CD8-positive, alpha-beta memory T cell (primary cell): Measurements from ENCODE around the gene ASB6. TPM values are rescaled to one million over a fixed set of nuclear protein-coding genes. Genes with fewer than 3 reads are reported as not detected.

Source experiments
- CTCF ChIA-PET: fragments of 350-600 bp; sonication (Branson Sonifier 250); formaldehyde crosslinking; loops from one replicate; lab custom pipeline; 2021; ENCODE audit warnings: antibody characterized with exemption; lab: Charles Lee
- POLR2A ChIA-PET: fragments of 350-600 bp; sonication (Branson Sonifier 250); formaldehyde crosslinking; loops from one replicate; lab custom pipeline; 2021; ENCODE audit warnings: antibody characterized with exemption; lab: Charles Lee
- DNase-seq, 5 donors: peaks; one replicate each; pipeline versions ENCODE4 v3.0.0 to v3.0.0-alpha.2; 2020 to 2022; ENCODE audit warnings: mixed read lengths in 1 of 5
- H3K27ac ChIP-seq: one replicate; pipeline ENCODE4 v1.7.0; 2013; ENCODE audit warnings: low read depth, mild to moderate bottlenecking, low read length, moderate library complexity
- H3K27me3 ChIP-seq: 2 replicates; pipeline ENCODE4 v1.7.0; 2013; ENCODE audit warnings: low read length, mild to moderate bottlenecking; ENCODE audit not compliant: insufficient read depth, poor library complexity, severe bottlenecking
- H3K36me3 ChIP-seq: 2 replicates; pipeline ENCODE4 v1.7.0; 2013; ENCODE audit warnings: mild to moderate bottlenecking, low read length, moderate library complexity; ENCODE audit not compliant: insufficient read depth
- H3K4me1 ChIP-seq: 2 replicates; pipeline ENCODE4 v1.7.0; 2013; ENCODE audit warnings: mild to moderate bottlenecking, low read length, moderate library complexity; ENCODE audit not compliant: insufficient read depth
- H3K4me3 ChIP-seq: 2 replicates; pipeline ENCODE4 v1.7.0; 2013; ENCODE audit warnings: mild to moderate bottlenecking, low read length
- H3K9me3 ChIP-seq: 2 replicates; pipeline ENCODE4 v1.7.0; 2013; ENCODE audit warnings: mild to moderate bottlenecking, low read length
- H3K27ac Mint-ChIP-seq, 8 donors: one replicate each; pipeline ENCODE4 v1.8.0; 2020 to 2021; ENCODE audit warnings: mixed read lengths in 8 of 8, mild to moderate bottlenecking in 6 of 8, inconsistent platforms in 3 of 8, moderate library complexity in 3 of 8
- H3K27me3 Mint-ChIP-seq, 2 donors: one replicate each; pipeline ENCODE4 v1.8.0; 2020 to 2021; ENCODE audit warnings: mixed read lengths in 2 of 2, mild to moderate bottlenecking in 1 of 2, moderate library complexity in 1 of 2
- H3K36me3 Mint-ChIP-seq, 3 donors: one replicate each; pipeline ENCODE4 v1.8.0; 2020 to 2021; ENCODE audit warnings: mixed read lengths in 3 of 3, inconsistent platforms in 1 of 3, mild to moderate bottlenecking in 1 of 3
- H3K4me1 Mint-ChIP-seq, 3 donors: one replicate each; pipeline ENCODE4 v1.8.0; 2020 to 2021; ENCODE audit warnings: mixed read lengths in 3 of 3, inconsistent platforms in 1 of 3, mild to moderate bottlenecking in 1 of 3
- H3K4me3 Mint-ChIP-seq, 7 donors: one replicate each; pipeline ENCODE4 v1.8.0; 2020 to 2021; ENCODE audit warnings: mixed read lengths in 7 of 7, mild to moderate bottlenecking in 6 of 7, moderate library complexity in 4 of 7, inconsistent platforms in 2 of 7
- H3K9me3 Mint-ChIP-seq, 5 donors: one replicate each; pipeline ENCODE4 v1.8.0; 2020 to 2022; ENCODE audit warnings: mixed read lengths in 5 of 5, mild to moderate bottlenecking in 3 of 5, moderate library complexity in 2 of 5, inconsistent platforms in 1 of 5
- polyA plus RNA-seq: library from polyadenylated mRNA; unstranded; fragments of 300-500 nt; fragmentation: Illumina TruSeq; gene quantifications from one replicate; pipeline ENCODE4 v1.2.3, GENCODE V29; 2021
- total RNA-seq, 2 experiments: library from RNA; stranded (reverse); gene quantifications; one replicate each; pipeline ENCODE4 v1.2.3, GENCODE V29; 2021

The ASB6 gene
- total and polyA plus RNA-seq, 3 experiments from 2014 or later: 28.0 to 31.0 (median 28.3) TPM

DNA sequence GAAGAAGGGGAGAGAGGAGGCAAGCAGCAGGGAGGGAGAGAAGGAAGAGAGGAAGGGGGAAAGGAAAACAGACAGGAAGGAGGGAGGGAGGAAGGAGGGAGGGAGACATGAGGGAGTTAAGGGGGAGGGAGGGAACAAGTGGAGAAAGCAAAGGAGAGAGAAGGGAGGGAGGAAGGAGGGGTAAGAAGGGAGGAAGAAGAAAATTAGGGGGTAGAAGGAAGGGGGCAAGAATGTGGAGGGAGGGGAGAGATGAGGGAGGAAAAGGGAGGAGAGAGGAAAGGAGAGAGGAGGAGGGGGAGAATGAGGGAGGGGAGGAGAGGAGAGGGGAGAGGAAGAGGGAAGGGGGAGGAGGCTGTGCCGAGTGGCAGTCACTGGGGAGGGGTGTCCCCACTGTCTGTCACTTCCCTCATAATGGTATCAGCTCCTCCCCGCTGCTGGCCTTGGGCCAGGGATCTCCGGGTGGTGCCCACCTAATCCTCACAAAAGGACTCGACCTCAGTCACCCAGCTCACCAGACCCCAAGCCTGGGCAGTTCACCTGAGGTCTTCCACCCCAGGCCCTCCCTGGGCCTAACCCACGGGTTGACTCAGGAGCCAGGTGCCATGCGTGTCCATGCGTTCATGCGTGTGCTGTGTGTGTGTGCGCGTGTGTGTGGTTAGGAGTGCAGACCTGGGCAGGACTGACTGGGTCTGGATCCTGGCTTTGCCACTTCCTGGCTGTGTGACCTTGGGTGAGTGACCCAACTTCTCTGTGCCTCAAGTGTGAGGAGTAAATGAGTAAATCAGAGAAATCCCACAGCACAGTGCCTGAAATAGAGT, 39.1 kb downstream of the ASB6 start:
- no peak overlapping the region for H3K4me3 Mint-ChIP-seq
- H3K4me1 ChIP-seq: peaks cover 25% of the 10 kb centered on the region
- H3K9me3 Mint-ChIP-seq: no peaks in the 10 kb centered on the region
- H3K36me3 Mint-ChIP-seq: no peaks in the 10 kb centered on the region
- peak in 1 of 5 donors; percentile 59 for DNase-seq
- POLR2A ChIA-PET: no interaction called here
- H3K27me3 ChIP-seq: peaks cover 5% of the 10 kb centered on the region
- CTCF ChIA-PET: no interaction called here
- no peak overlapping the region for H3K4me3 ChIP-seq
- H3K27me3 Mint-ChIP-seq: peaks cover 5 to 6% of the 10 kb centered on the region in 2 donors
- no peak overlapping the region for H3K27ac ChIP-seq
- peak overlapping the region in 6 of 8 donors; percentile 34 to 78 (median 47) for H3K27ac Mint-ChIP-seq
- H3K9me3 ChIP-seq: no peaks in the 10 kb centered on the region
- peaks cover 32 to 49% (median 33%) of the 10 kb centered on the region in 3 donors for H3K4me1 Mint-ChIP-seq
- no peaks in the 10 kb centered on the region for H3K36me3 ChIP-seq

DNA sequence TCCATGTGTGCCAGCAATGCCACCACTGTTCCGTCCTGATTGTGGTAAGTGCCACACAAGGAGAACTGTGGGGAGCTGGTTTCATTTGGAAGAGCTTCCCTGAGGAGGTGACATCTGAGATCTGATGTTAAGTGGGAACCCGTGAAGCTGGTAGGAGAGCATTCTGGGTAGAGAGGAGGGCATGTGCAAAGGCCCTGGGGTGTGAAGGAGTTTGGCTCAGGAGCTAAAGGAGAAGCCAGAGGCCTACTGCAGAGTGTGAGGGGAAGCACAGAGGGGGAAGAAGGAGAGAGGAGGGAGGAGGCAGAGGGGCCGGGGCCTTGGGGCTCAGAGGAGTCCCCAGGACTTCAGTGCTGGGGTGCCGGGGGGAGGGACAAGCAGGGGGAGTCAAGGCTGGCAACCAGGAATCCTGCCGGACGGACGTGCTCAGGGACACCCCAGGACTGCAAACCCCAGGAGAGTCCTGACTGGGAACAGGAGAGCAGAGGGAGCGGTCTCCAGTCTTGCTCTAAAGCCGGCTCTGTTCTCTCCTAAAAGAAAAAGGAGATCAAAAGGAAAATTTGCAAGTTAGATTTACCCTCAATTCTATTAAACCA, 40.8 kb downstream of the ASB6 start:
- no peaks in the 10 kb centered on the region for H3K9me3 ChIP-seq
- H3K27ac ChIP-seq: no peak overlapping the region
- H3K4me3 ChIP-seq: no peak overlapping the region
- no peaks in the 10 kb centered on the region for H3K36me3 Mint-ChIP-seq
- peaks cover 5 to 6% of the 10 kb centered on the region in 2 donors for H3K27me3 Mint-ChIP-seq
- H3K4me1 ChIP-seq: peaks cover 23% of the 10 kb centered on the region
- DNase-seq: no peak
- ChIA-PET CTCF (no interaction called here), POLR2A (no interaction called here)
- H3K27me3 ChIP-seq: peaks cover 5% of the 10 kb centered on the region
- H3K27ac Mint-ChIP-seq: no peak overlapping the region
- no peaks in the 10 kb centered on the region for H3K9me3 Mint-ChIP-seq
- H3K4me1 Mint-ChIP-seq: peaks cover 23 to 44% (median 24%) of the 10 kb centered on the region in 3 donors
- H3K4me3 Mint-ChIP-seq: no peak overlapping the region
- no peaks in the 10 kb centered on the region for H3K36me3 ChIP-seq

DNA sequence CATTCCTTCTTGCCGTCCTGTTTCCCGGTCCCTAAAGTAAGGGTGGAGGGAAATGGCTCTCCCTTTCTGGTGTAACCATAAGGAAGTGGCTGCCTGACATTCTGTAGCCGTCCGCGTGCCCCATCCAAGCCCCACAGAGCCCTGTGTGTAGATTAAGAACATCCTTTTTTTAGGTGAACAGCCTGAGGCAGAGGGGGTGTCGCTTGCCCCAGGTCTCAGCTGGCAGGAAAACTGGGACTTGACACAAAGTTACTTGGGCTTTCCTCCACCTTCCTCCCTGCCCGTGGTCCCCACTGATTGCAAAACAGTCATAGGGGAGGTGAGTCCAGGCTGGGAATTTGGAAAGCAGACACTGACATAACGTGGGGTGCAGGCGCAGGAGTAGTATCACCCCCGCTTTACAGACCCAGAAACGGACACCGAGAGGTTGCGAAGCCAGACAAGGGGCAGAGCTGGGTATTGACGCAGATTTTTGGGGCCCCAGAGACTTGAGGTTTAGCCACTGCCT, 43.8 kb downstream of the ASB6 start:
- Histone ChIP-seq H3K4me3 (peak overlapping the region; percentile 36), H3K9me3 (no peaks in the 10 kb centered on the region), H3K36me3 (no peaks in the 10 kb centered on the region), H3K27ac (no peak overlapping the region), H3K27me3 (peaks cover 5% of the 10 kb centered on the region), H3K4me1 (peaks cover 14% of the 10 kb centered on the region)
- ChIA-PET POLR2A (interaction anchor here (0.5 to 1.3 kb wide), 2 partner anchors 20 to 214 kb away, joined by 3 to 4 read pairs; no protein-coding TSS in a partner anchor), CTCF (interaction anchor here (0.7 to 2.4 kb wide), 8 partner anchors 8 to 467 kb away, joined by 3 to 9 read pairs (median 4); no protein-coding TSS in a partner anchor)
- peaks cover 8 to 12% of the 10 kb centered on the region in 2 donors for H3K27me3 Mint-ChIP-seq
- H3K27ac Mint-ChIP-seq: peak overlapping the region; percentile 25 to 87 (median 66)
- no peak for DNase-seq
- peaks cover 15 to 35% (median 24%) of the 10 kb centered on the region in 3 donors for H3K4me1 Mint-ChIP-seq
- H3K9me3 Mint-ChIP-seq: no peaks in the 10 kb centered on the region
- H3K36me3 Mint-ChIP-seq: no peaks in the 10 kb centered on the region
- peak overlapping the region; percentile 52 to 74 (median 65) for H3K4me3 Mint-ChIP-seq

DNA sequence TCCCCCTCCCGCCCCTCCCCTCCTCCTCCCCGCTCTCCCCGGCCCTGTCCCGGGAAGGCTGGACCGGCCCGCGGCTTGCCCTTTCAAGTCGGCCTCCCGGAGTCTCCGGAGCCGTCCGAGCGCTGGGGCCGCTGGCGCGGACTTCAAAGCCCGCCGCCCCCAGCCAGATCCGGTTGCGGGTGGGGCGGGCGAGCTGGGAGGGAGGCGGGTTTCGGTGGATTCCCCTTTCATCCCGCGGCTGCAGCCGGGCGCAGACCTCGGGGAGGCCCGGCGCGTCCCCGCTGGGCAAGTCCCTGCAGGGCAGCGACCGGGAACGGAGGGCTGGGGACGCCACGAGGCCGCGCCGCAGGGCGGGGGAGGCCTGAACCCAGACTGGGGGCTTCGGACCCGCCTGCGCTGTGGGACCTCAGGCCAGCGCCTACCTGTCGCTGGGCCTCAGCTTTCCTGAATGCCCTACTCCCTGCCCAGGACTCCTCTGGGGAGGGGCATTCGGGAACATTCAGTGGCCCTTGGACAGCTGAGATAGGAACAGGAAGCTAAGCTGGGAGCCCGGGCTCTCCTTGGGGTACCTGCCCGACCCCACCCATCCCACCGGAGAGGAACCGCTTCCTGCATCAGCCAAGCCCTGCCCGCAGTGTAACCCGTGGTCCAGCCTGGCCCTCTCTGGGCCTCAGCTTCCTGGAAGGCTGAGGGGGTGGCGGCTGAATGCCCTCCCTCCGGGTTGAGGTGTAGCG, 44.4 kb downstream of the ASB6 start:
- peaks cover 5% of the 10 kb centered on the region for H3K27me3 ChIP-seq
- peak overlapping the region; percentile 36 for H3K4me3 ChIP-seq
- H3K27ac ChIP-seq: no peak overlapping the region
- ChIA-PET CTCF (interaction anchor here (0.7 to 2.4 kb wide), 6 partner anchors 8 to 466 kb away, joined by 3 to 9 read pairs (median 6); no protein-coding TSS in a partner anchor), POLR2A (interaction anchor here (0.5 to 1.3 kb wide), 3 partner anchors 12 to 214 kb away, joined by 3 to 4 read pairs (median 3); no protein-coding TSS in a partner anchor)
- H3K27ac Mint-ChIP-seq: peak overlapping the region in 7 of 8 donors; percentile 25 to 87 (median 75)
- no peaks in the 10 kb centered on the region for H3K9me3 Mint-ChIP-seq
- peaks cover 14% of the 10 kb centered on the region for H3K4me1 ChIP-seq
- peaks cover 8 to 12% of the 10 kb centered on the region in 2 donors for H3K27me3 Mint-ChIP-seq
- H3K9me3 ChIP-seq: no peaks in the 10 kb centered on the region
- H3K4me1 Mint-ChIP-seq: peaks cover 15 to 31% (median 21%) of the 10 kb centered on the region in 3 donors
- no peaks in the 10 kb centered on the region for H3K36me3 Mint-ChIP-seq
- peak in 1 of 5 donors; percentile 27 for DNase-seq
- H3K4me3 Mint-ChIP-seq: peak overlapping the region; percentile 52 to 74 (median 65)
- no peaks in the 10 kb centered on the region for H3K36me3 ChIP-seq

DNA sequence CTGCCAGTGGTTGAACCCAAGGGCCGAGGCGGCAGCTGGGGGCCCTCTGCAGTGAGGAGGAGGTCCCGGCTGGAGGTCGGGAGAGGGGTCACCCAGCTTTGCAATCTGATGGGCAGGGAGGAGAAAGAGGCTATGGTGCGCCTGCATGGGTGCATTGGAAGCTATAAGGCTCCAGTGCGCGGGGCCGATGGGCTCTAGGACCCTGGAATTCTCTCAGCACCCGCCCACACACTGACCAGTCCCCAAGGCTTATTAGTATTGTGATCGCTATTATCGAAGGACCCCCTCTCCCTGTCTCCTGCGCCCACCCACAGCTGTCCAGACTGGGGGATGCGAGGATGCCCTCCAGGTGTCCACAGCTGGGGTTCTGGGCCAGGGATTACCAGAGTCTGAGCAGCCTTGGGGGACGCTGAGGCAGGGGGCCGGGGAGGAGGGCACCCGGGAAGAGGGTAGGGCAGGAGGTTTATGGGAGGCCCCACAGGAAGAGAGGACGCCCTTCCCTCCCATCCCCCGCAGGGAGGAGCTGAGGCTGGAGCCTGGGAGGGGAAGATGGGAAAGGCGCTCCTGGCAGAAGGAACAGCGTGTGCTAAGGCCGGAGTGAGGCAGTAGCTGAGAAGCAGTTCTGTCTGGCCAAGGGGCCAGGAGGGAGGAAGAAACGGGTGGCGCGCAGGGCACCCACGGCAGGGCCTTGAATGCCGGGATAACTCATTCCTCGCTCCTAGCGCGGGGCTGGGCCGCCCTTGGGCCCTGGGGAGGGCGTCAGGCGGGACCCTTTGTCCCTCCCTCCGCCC, 45.2 kb downstream of the ASB6 start:
- H3K36me3 ChIP-seq: no peaks in the 10 kb centered on the region
- POLR2A ChIA-PET: interaction anchor here (1.1 to 1.3 kb wide), 2 partner anchors 213 to 426 kb away, joined by 4 to 8 read pairs; no protein-coding TSS in a partner anchor
- Mint-ChIP-seq H3K27ac (peak overlapping the region in 3 of 8 donors; percentile 24 to 88 (median 86)), H3K9me3 (no peaks in the 10 kb centered on the region), H3K4me3 (peak overlapping the region in 6 of 7 donors; percentile 15 to 66 (median 36)), H3K27me3 (peaks cover 8 to 12% of the 10 kb centered on the region in 2 donors), H3K36me3 (no peaks in the 10 kb centered on the region), H3K4me1 (peaks cover 15 to 31% (median 21%) of the 10 kb centered on the region in 3 donors)
- H3K4me1 ChIP-seq: peaks cover 14% of the 10 kb centered on the region
- no peak overlapping the region for H3K27ac ChIP-seq
- DNase-seq: no peak
- CTCF ChIA-PET: interaction anchor here (0.8 to 2.4 kb wide), 5 partner anchors 9 to 454 kb away, joined by 4 to 9 read pairs (median 7); no protein-coding TSS in a partner anchor
- peaks cover 5% of the 10 kb centered on the region for H3K27me3 ChIP-seq
- H3K9me3 ChIP-seq: no peaks in the 10 kb centered on the region
- H3K4me3 ChIP-seq: no peak overlapping the region

DNA sequence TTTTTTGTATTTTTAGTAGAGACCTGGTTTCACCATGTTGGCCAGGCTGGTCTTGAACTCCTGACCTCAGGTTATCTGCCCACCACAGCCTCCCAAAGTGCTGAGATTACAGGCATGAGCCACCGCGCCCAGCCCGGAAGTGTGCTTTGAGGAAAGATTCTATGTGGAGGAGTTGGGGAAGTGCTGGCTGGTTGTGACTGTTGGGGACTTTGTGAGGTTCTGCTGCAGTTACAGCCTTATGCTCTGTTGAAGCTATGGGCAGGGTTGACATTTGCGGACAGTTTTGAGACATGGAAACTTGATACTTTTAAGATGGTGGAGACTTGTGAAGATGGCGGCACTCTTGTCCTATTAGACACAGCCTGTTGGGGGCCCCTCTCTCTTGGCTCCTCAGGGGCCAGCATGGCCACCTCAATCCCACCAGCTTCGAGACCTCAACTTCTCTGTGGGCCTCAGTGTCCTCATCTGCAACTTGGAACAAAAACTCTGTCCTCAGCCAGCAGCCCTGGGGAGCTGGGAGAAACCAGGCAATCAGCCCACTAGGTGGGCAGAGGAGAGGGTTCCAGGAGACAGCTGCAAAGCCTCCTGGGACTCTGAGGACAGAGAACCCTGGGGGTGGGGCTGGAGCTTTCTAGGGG, 45.9 kb downstream of the ASB6 start:
- Mint-ChIP-seq H3K36me3 (no peaks in the 10 kb centered on the region), H3K4me3 (peak overlapping the region in 4 of 7 donors; percentile 11 to 30 (median 19)), H3K4me1 (peaks cover 15 to 31% (median 21%) of the 10 kb centered on the region in 3 donors), H3K27ac (peak overlapping the region in 5 of 8 donors; percentile 24 to 89 (median 61)), H3K9me3 (no peaks in the 10 kb centered on the region), H3K27me3 (peaks cover 8 to 12% of the 10 kb centered on the region in 2 donors)
- Histone ChIP-seq H3K27me3 (peaks cover 5% of the 10 kb centered on the region), H3K4me3 (no peak overlapping the region), H3K4me1 (peaks cover 14% of the 10 kb centered on the region), H3K9me3 (no peaks in the 10 kb centered on the region), H3K27ac (peak overlapping the region; percentile 31), H3K36me3 (no peaks in the 10 kb centered on the region)
- ChIA-PET CTCF (interaction anchor here (0.8 to 2.4 kb wide), 5 partner anchors 10 to 453 kb away, joined by 4 to 9 read pairs (median 7); no protein-coding TSS in a partner anchor), POLR2A (interaction anchor here (0.6 to 1.1 kb wide), 2 partner anchors 77 to 426 kb away, joined by 3 to 8 read pairs; no protein-coding TSS in a partner anchor)
- no peak for DNase-seq
